ENCODE measurements around the gene FAM107B. TPM values are rescaled to one million over a fixed set of nuclear protein-coding genes. Genes with fewer than 3 reads are reported as not detected.

FAM107B gene
- total and polyA plus RNA-seq, 2 of the 13 experiments (the other 11 are each of a cell fraction or from before 2014, with no cell fraction given) = 15.7 to 24.8 TPM

DNA sequence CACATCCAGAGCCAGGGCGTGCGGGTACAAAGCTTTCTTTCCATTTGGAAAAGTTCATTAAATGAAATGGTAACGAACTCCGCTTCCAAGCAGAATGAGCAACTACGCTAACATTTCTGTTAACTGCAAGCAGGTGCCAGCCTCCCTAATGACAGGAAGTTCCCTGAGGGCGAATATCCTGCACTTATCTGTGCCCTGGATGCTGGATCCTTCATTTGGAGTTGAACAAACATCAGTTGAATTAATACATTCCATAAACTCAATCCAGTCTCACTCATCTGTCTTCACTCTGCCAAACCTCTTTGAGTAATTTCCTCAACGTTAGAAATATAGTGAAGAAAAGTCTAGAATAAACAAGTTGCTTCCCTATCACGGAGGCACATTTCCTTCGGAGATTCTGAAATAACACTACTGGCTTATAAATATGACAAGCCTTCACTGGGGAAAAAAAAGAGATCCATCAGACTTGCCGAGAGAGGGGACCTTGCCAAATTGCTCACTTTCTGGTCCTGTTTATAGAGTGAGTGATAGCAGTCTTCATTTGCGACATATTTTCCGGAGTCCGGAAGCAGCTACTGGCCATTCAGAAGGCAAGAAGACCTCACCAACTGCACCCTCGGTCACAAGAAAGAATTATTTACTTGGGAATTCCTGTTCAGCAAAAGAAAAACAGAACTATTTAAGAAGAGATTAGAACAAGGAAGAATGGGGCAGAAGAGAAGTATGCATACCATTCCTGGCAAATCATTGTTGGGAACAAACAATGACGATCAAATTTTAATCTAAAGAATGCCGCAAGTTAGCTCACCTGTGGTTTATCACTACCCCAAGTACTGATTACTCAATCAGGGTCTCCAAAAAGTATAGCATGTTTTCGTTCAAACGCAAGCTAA lies 196.4 kb downstream of the FAM107B start (continued):
- TF ChIP-seq ZNF232 (CRISPR knock-in tag; IDR thresholded peaks at IDR 0.05; ENCODE audit: borderline replicate concordance) (no peak), TCF7 (IDR thresholded peaks at IDR 0.05; ENCODE audit: low read depth) (0 out of 2 replicates have a peak, but pooled peaks have one; percentile 31), RCOR2 (CRISPR knock-in tag; IDR thresholded peaks at IDR 0.05) (0 out of 2 replicates have a peak, but pooled peaks have one; percentile 53), BCL6 (CRISPR knock-in tag; IDR thresholded peaks at IDR 0.05) (0 out of 2 replicates have a peak, but pooled peaks have one; percentile 24), PHB2 (IDR thresholded peaks at IDR 0.05; ENCODE audit: partially characterized antibody) (no peak), POLR2AphosphoS5 (IDR thresholded peaks at IDR 0.05; ENCODE audit: low read depth, low read length) (no peak)
- TF ChIP-seq, protein P1, sequence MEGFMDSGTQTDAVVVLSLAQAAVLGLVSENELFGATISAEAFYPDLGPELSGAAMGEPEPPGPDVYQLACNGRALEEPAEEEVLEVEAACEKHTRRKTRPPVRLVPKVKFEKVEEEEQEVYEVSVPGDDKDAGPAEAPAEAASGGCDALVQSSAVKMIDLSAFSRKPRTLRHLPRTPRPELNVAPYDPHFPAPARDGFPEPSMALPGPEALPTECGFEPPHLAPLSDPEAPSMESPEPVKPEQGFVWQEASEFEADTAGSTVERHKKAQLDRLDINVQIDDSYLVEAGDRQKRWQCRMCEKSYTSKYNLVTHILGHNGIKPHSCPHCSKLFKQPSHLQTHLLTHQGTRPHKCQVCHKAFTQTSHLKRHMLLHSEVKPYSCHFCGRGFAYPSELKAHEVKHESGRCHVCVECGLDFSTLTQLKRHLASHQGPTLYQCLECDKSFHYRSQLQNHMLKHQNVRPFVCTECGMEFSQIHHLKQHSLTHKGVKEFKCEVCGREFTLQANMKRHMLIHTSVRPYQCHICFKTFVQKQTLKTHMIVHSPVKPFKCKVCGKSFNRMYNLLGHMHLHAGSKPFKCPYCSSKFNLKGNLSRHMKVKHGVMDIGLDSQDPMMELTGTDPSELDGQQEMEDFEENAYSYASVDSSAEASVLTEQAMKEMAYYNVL (CRISPR knock-in tag; IDR thresholded peaks at IDR 0.05; ENCODE audit: borderline replicate concordance) = 0 out of 2 replicates have a peak, but pooled peaks have one; percentile 55
- TF ChIP-seq, protein P2, sequence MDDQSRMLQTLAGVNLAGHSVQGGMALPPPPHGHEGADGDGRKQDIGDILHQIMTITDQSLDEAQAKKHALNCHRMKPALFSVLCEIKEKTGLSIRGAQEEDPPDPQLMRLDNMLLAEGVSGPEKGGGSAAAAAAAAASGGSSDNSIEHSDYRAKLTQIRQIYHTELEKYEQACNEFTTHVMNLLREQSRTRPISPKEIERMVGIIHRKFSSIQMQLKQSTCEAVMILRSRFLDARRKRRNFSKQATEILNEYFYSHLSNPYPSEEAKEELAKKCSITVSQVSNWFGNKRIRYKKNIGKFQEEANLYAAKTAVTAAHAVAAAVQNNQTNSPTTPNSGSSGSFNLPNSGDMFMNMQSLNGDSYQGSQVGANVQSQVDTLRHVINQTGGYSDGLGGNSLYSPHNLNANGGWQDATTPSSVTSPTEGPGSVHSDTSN (CRISPR knock-in tag; IDR thresholded peaks at IDR 0.05; ENCODE audit: borderline replicate concordance) = no peak
- TF ChIP-seq, protein P3, sequence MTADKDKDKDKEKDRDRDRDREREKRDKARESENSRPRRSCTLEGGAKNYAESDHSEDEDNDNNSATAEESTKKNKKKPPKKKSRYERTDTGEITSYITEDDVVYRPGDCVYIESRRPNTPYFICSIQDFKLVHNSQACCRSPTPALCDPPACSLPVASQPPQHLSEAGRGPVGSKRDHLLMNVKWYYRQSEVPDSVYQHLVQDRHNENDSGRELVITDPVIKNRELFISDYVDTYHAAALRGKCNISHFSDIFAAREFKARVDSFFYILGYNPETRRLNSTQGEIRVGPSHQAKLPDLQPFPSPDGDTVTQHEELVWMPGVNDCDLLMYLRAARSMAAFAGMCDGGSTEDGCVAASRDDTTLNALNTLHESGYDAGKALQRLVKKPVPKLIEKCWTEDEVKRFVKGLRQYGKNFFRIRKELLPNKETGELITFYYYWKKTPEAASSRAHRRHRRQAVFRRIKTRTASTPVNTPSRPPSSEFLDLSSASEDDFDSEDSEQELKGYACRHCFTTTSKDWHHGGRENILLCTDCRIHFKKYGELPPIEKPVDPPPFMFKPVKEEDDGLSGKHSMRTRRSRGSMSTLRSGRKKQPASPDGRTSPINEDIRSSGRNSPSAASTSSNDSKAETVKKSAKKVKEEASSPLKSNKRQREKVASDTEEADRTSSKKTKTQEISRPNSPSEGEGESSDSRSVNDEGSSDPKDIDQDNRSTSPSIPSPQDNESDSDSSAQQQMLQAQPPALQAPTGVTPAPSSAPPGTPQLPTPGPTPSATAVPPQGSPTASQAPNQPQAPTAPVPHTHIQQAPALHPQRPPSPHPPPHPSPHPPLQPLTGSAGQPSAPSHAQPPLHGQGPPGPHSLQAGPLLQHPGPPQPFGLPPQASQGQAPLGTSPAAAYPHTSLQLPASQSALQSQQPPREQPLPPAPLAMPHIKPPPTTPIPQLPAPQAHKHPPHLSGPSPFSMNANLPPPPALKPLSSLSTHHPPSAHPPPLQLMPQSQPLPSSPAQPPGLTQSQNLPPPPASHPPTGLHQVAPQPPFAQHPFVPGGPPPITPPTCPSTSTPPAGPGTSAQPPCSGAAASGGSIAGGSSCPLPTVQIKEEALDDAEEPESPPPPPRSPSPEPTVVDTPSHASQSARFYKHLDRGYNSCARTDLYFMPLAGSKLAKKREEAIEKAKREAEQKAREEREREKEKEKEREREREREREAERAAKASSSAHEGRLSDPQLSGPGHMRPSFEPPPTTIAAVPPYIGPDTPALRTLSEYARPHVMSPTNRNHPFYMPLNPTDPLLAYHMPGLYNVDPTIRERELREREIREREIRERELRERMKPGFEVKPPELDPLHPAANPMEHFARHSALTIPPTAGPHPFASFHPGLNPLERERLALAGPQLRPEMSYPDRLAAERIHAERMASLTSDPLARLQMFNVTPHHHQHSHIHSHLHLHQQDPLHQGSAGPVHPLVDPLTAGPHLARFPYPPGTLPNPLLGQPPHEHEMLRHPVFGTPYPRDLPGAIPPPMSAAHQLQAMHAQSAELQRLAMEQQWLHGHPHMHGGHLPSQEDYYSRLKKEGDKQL (CRISPR knock-in tag; IDR thresholded peaks at IDR 0.05; ENCODE audit: low read depth) = 0 out of 2 replicates have a peak, but pooled peaks have one; percentile 18
- TF ChIP-seq, protein P4, sequence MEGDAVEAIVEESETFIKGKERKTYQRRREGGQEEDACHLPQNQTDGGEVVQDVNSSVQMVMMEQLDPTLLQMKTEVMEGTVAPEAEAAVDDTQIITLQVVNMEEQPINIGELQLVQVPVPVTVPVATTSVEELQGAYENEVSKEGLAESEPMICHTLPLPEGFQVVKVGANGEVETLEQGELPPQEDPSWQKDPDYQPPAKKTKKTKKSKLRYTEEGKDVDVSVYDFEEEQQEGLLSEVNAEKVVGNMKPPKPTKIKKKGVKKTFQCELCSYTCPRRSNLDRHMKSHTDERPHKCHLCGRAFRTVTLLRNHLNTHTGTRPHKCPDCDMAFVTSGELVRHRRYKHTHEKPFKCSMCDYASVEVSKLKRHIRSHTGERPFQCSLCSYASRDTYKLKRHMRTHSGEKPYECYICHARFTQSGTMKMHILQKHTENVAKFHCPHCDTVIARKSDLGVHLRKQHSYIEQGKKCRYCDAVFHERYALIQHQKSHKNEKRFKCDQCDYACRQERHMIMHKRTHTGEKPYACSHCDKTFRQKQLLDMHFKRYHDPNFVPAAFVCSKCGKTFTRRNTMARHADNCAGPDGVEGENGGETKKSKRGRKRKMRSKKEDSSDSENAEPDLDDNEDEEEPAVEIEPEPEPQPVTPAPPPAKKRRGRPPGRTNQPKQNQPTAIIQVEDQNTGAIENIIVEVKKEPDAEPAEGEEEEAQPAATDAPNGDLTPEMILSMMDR (CRISPR knock-in tag; IDR thresholded peaks at IDR 0.05) = no peak
- TF ChIP-seq, protein P5, sequence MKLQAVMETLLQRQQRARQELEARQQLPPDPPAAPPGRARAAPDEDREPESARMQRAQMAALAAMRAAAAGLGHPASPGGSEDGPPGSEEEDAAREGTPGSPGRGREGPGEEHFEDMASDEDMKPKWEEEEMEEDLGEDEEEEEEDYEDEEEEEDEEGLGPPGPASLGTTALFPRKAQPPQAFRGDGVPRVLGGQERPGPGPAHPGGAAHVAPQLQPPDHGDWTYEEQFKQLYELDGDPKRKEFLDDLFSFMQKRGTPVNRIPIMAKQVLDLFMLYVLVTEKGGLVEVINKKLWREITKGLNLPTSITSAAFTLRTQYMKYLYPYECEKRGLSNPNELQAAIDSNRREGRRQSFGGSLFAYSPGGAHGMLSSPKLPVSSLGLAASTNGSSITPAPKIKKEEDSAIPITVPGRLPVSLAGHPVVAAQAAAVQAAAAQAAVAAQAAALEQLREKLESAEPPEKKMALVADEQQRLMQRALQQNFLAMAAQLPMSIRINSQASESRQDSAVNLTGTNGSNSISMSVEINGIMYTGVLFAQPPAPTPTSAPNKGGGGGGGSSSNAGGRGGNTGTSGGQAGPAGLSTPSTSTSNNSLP (IDR thresholded peaks at IDR 0.05; ENCODE audit: low read depth, low read length) = peak; percentile 17; the same call in 1 of the 2 replicates
